Retinal pigment epithelial cell (primary cell): Measurements from ENCODE around the gene PPM1N.
"Not testable (repeated sequence)": the region's sequence is repeated elsewhere in the genome, so short reads cannot be mapped to it uniquely, and the experiment has no call there.

Experiments used
- DNase-seq: peaks from one replicate; pipeline ENCODE4 v3.0.0-alpha.2; 2010; ENCODE audit warnings: low read depth
- H3K4me3 ChIP-seq: 2 replicates; pipeline ENCODE4 v1.5.1; 2011; ENCODE audit warnings: mild to moderate bottlenecking, low read length, control low read depth, moderate library complexity
- TF ChIP-seq, protein P1 (sequence below): conservative IDR thresholded peaks from 2 replicates; pipeline ENCODE4 v1.5.1; 2011; ENCODE audit warnings: low read depth, low read length, control low read depth, inconsistent platforms

Gene PPM1N

GRCh38 chr19:45509692-45510015, 11.4 kb downstream of the PPM1N start:
- peak overlapping the region; percentile 96 for H3K4me3 ChIP-seq
- TF ChIP-seq, protein P1, sequence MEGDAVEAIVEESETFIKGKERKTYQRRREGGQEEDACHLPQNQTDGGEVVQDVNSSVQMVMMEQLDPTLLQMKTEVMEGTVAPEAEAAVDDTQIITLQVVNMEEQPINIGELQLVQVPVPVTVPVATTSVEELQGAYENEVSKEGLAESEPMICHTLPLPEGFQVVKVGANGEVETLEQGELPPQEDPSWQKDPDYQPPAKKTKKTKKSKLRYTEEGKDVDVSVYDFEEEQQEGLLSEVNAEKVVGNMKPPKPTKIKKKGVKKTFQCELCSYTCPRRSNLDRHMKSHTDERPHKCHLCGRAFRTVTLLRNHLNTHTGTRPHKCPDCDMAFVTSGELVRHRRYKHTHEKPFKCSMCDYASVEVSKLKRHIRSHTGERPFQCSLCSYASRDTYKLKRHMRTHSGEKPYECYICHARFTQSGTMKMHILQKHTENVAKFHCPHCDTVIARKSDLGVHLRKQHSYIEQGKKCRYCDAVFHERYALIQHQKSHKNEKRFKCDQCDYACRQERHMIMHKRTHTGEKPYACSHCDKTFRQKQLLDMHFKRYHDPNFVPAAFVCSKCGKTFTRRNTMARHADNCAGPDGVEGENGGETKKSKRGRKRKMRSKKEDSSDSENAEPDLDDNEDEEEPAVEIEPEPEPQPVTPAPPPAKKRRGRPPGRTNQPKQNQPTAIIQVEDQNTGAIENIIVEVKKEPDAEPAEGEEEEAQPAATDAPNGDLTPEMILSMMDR: no peak

DNA sequence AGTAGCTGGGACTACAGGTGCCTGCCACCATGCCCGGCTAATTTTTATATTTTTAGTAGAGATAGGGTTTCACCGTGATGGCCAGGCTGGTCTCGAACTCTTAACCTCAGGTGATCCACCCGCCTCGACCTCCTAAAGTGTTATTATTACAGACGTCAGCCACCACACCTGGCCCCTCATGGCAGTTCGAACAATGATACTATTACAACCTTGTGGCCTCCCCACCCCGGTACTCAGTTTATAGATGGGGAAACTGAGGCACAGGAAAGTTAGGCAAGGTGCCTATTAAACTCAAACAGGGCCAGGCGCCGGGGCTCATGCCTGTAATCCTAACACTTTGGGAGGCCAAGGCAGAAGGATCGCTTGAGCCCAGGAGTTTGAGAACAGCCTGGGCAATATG, 12.1 kb downstream of the PPM1N start:
- not testable (repeated sequence) for H3K4me3 ChIP-seq

More at GRCh38 chr19:45509692-45510015, 11.4 kb downstream of the PPM1N start:
- no peak for DNase-seq

DNA sequence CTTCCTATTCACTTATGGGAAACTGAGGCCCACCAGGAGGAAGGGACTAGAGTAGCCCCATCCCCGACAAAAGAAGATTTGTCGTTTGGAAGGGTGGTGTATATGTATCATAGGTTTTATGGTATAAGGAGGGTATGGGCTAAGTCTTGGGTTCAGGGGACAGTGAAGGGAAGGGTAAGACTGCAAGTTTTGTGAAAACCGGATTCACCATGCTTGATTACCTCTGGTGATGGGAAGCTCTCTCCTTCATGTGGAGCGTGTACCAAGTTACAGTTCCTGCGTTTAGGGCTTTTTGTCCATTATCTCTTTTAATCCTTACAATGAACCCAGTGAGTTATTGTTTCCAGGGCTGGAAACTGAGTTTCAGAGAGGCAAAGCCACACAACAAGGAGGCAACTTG, 12.8 kb downstream of the PPM1N start:
- no peak for DNase-seq
- TF ChIP-seq, protein P1: no peak
- H3K4me3 ChIP-seq: no peak overlapping the region

More for the DNA sequence above, 12.1 kb downstream of the PPM1N start:
- DNase-seq: not testable (repeated sequence)

DNA sequence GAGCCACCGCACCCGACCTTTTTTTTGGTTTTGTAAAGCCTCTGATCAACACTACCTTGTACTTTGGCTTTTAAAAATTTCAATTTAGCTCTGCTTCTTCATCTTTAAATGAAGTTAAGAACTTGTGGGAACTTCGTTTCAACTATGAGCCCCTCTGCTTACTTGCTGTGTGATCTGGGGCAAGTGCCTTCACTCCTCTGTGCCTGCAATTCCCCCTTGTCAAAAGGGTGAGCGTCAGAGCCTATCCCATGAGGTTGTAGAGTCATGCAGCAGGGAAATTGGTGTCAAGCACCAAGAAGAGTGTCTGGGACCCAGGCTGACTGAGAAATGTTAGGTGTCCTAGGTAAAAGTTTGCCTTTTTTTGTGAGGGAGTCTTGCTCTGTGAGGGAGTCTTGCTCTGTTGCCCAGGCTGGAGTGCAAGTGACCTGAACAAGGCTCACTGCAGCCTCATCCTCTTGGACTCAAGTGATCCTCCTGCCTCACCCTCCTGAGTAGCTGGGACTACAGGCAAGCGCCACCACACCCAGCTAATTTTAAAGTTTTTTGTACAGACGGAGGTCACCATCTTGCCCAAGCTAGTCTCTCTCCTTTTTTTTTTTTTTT, 14.7 kb downstream of the PPM1N start:
- DNase-seq: no peak
- TF ChIP-seq, protein P1: no peak
- H3K4me3 ChIP-seq: no peak overlapping the region

- DNase-seq: no peak
- no peak overlapping the region for H3K4me3 ChIP-seq
- TF ChIP-seq, protein P1: no peak
Observed at GRCh38 chr19:45514376-45515051, 16.3 kb downstream of the PPM1N start.

GRCh38 chr19:45515081-45515624, 16.9 kb downstream of the PPM1N start:
- TF ChIP-seq, protein P1: no peak
- no peak overlapping the region for H3K4me3 ChIP-seq
- no peak for DNase-seq

DNA sequence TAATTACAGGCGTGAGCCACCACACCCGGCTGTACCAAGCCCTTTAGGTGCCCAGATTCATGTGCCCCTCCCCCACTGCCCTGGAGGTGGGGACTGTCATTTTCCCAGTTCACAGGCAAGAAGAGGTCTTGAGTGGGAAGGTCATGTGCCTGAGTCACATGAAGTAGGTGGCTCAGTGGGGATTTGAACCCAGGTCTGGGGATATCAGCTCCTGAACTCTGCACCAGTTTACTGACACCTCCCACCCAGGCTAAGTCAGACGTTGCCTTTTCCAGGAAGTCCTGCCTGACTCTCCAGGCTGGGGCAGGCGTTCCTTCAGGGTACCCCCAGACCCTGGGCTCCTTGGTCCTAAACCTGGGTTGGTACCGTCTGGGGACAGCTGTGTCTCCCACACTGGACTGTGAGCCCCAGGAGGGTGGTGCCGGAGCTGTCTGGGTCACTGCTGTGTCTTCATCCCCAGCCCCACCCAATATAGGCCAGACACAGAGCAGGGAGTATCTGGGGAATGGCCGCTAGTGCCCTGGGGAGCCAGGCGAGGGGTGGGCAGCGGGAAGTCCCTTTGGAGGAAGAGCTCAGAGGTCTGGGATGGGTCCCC, 17.7 kb downstream of the PPM1N start:
- no peak for DNase-seq
- H3K4me3 ChIP-seq: no peak overlapping the region
- TF ChIP-seq, protein P1: no peak
